HG02970 (cell line): ENCODE results near the gene DIS3L2.

Experiments
- ATAC-seq: cut with Tn5 transposase; IDR thresholded peaks from one replicate; pipeline ENCODE4 v1.9.1; 2021; ENCODE audit warnings: mild to moderate bottlenecking, moderate library complexity, moderate number of reproducible peaks; ENCODE audit not compliant: unreplicated experiment, low FRiP score

DIS3L2 gene

DNA sequence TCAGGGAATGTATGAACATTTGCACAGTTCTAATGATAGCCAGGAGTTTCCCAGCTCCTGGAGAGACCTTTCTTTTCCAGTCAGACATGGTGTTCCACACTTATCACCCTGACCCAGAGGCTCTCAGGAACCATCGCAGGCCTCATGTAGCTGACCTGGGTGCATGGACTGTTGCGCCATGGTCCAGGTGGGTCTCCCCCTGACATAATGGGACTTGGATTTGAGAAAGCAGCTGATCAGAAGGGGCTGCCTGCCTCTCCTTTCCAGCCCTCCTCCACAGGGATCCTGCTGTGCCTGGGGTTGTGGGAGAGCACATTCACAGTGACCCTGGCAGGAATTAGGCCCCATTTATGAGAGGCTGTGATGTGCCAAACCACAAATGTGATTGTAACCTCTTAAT is 283.6 kb downstream of the DIS3L2 start:
- no peak for ATAC-seq

DNA sequence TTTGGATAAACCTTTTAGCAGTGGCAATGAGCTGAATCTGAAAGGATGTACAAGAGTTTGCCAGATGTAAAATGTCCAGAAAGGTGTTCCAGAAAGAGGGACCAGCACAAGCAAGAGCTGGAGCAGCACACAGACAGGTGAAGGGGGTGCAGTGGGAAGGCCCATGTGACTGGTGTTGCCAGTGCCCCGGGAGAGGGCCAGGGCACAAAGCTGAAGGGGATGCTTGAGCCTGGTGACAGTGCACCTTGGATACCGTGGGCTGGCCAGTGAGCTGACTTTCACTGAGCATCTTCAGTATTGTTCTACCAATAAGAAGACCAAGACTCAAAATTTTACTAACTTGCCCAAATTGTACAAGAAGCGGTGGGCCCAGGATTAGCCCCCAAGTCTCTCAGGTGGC is 284.7 kb downstream of the DIS3L2 start:
- no peak for ATAC-seq

DNA sequence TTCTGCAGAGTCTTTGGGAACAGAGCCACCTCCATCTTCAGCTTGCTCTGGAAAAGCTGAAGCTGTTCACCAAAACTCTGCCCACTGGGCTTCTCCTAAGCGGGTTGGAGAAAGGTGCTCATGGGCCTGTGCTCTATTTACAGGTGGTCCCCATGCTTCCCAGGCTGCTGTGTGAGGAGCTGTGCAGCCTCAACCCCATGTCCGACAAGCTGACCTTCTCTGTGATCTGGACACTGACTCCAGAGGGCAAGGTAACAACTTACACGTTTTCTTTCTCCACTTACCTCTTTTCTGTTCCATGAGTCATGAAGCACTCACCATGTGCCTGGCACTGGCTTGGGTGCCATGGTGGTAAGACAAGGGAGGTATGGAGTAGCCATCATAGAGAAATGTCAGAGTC is 287.6 kb downstream of the DIS3L2 start:
- no peak for ATAC-seq

DNA sequence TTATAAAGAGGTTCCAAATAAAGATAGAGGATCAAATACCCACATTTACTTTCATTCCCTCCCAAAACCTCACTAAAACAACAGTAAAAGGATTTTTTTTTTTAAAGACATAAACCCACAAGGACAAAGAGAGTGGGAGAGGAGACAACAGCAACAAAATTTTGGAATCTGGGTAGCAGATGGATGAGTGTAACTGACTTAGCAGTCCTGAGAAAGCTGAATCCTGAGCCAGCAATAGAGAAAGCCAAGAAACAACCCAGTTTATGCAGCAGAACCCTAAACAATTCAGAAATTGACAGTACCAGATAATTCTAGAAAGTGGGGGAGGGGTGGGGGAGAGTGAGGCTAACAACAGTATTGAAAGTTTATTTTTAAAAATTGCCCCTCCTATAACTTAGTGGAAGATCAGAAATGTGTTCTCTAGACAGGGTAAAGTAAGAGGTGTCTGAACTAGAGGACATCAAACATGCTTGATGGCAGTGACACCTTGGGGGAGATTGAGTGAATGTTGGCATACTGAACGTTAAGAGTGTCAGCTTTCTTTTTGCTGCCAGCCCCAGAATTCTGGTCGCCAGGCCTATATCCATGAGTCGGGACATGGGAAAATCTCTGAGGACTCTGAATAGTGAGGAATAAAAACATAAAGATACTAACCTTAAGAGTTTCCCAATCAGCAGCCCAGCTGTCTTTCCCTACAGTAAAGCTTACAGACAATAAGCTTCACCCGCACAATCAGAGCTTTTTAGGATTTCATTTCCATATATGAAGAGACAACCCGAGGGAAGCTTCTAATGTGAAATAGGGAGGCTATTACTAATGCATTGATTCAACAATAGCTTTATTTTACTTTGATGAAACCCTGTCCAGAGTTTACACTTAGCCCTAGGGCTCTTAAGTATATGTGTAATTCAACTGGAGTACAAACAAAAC is 289.0 kb downstream of the DIS3L2 start:
- ATAC-seq, result no peak

DNA sequence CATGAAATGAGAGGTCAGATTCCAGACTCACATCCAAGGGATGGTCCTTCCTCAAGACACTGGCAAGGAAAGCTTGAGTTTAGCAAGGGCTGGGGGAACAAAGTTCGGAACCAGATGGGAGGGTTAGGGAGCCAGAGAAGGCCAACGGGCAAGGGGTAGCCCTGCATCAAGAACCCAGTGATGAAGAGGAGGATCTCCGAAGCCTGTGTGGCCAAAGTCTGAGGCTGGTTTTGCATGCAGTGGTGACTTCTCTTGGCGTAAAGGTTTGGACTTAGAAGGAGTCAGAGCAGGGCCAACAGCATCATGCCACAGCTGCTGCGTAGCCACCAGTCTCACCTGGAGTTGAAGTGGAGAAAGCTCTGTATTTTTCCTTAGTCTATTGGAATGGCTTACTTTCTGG is 293.5 kb downstream of the DIS3L2 start:
- ATAC-seq, result no peak

DNA sequence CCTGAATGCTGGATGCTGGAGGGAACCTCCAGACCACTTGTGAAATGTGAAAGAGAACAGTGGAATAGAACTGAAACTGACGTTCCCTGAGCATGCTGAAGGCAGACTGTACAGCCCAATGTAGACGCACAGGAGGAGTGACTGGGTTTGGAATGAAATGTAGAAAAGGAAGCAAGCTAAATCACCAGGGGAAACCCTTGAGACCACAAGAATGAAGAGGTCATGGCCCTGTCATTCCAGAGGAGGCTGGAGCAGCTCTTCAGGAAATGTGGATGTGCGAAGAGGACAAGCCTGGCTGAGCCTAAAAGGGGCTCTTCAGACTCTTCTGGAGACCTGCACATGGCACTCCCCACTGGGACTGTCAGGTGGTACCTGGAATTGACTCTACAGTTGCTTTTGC is 298.6 kb downstream of the DIS3L2 start:
- no peak for ATAC-seq

DNA sequence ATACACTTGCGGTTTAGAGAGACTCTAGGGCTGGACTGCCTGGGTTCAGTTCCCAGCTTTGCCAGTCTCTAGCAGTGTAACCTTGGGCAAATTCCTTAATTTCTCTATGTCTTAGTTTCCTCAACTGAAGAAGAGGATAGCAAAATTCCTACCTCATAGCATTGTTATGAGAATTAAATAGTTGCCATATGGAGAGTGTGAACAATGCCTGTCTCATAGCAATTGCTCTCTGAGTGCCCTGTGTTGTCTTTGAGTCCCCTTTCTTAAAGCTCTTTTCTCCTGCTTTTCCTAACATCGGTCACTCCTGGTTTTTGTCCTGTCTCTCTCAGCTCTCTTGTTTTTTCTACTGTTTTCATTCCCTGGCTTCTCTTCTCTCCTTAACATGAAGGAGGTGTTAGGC is 300.3 kb downstream of the DIS3L2 start:
- ATAC-seq, result no peak

DNA sequence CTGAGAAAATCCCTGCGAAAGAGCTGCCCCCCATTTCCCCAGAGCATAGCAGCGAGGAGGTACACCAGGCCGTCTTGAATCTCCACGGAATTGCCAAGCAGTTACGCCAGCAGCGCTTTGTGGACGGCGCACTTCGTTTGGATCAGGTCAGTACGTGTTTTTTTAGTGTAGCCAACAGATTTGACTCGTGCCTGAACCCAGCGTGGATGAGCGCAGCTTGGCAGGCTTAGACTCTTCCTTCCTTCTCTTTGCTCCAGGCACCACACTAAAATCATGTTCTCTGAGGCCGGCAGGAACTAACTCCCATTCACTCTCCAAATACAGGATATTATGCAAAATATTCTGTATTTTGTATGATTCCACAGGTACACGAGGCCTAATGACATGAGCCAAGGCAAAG is 301.8 kb downstream of the DIS3L2 start:
- ATAC-seq, result no peak

DNA sequence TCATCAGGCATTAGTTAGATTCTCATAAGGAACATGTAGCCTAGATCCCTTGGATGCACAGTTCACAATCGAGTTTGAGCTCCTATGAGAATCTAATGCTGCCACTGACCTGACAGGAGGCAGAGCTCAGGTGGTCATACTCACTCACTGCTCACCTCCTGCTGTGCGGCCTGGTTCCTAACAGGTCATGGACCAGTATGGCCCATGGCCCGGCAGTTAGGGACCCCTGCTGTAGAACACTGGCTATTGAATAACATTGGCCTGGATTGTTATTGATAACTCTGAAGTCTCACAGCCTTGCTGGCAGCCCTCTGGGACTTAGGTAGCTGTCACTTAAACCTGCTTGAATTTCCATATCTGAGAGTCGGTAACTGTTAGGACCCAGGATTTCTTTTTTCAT is 302.6 kb downstream of the DIS3L2 start:
- no peak for ATAC-seq

DNA sequence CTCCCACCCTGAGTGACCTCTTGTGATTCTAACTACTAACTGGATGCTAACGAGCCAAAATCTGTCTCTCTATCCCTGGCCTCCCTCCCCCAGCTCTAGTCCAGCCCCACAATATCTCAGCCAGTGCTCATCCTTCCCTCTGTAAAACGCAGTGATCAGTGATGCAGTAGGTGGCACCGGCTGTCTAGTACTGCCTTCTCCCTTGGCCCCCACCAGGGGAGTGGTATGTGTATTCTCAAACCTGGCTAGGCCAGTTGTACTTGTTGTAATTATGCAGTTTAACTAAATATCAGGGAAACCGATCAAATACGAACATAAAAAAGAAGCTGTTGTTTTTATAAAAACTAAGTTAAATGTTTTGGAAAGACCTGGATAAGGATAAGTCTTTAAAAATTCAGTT is 303.8 kb downstream of the DIS3L2 start:
- no peak for ATAC-seq

DNA sequence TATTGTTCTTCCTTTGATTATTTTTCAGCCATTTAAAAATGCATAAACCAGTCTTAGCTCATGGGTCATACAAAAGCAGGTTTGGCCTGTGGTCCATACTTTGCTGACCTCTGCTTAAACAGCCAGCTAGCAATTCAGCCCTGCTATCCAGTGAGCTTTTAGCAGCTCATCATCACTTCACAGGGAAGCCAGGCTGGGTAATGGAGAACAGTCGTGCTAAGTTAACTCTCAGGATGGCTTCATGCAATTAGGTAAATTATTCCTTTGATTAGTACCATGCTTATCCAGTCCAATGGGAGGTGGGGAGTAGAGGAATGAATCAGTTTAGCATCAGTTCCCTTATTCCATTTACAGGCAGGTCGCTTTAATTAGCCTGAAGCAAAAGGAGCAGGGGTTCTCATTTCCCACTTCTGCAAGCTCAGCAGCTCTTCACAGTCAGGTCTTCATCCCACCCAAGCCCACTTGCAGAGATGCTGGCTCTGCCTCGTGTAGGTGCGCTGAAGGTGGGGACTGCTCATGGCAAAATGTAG is 307.2 kb downstream of the DIS3L2 start:
- ATAC-seq, result no peak

DNA sequence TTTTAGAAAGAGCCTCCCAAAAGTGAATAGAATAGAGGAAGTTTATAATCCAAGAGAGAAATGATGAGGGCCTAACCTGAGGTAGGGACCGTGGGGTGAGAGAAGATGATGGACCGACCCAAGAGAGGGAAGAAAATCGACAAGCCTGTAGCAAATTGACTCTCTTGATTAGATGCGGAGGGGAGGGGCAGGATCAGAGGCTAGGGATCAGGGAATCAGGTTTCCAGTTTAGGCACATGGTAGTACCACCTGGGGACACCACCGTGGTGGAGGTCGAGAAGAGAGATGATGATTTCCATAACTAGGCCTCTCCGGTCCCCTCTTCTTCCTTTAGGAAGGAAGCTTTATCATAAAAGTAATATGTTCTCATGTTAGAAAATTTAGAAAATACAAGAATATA is 308.4 kb downstream of the DIS3L2 start:
- ATAC-seq, result no peak

DNA sequence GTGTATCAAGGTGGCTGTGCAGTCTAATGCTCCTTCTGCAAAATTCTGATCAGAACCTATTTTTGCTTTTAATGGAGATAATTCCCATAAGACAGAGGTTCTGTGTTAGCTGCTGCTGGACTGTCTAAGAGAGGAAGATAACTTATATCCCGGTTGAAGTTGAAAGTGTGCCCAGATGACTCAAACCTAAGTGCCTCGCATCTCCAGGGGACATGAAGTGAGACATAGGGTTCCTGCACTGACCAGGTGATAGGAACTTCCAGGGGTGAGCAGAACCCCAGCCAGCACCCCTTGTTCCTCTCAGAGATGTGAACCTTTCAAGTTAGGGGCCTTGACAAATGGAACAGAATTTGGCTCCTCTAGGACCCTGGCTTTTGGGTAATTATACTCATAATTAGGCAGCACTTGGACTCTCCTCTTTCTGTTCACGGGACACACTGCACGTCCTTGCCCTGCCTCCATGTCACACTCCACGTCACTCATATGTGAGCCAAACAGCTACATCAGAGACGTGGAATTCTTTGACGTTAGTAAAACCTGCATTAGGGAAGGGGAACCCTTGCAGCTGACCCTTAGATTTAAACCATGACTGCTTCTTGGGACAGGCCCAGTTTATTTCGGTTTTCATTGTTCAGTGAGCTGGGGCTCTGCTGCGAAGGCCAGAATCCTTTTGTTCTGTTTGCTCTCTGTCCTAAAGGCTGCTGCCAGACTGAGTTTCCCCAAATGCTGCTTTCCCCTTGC is 312.6 kb downstream of the DIS3L2 start:
- ATAC-seq, result no peak

DNA sequence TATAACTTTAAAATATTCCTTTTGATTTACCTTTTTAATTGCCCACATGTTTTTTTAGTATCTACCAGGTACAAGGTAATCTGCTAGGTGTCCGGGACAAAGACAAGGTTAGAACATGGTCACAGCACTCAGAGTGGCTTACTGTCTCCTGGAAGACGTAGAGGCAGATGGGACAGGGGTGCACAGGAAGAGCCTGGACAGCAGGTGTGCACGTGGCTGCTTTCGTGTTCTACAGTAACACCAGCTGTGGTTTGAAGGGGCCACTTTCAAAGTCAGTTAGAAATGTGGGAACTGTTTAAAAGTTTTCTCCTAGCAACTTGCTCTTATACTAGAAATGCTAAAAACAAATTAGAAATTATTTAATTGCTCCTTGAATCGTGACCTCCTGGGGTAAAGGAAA is 314.2 kb downstream of the DIS3L2 start:
- ATAC-seq, result no peak

DNA sequence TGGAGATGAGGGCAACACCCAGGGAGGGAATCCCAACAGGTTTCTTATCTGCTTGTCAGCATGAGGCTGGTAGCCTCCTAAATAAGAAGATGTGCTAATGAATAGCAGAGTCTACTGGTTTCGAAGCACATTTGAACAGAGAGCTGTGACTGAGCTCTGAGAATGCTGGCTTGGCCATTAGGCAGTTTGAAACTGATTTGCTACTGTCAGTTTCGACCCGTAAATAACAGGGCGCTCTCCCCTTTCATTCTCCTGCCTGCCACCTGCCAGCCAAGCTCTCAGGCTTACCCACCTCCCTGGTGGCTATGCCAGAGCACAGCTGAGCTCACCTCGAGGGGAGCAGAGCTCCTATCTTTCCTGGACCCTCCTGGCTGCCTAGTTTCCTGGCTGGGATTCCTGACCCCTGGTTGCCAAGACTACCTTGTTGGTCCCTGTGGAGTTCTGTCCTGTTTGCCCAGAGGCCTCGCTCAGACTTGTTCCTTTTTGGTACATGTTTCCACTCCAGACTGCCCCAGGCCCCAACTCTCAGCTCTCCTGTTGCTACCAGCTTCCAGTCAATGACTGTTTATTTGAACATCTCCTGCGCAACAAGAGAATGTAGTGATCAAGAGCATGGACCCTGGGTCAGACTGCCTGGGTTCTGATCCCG is 314.7 kb downstream of the DIS3L2 start:
- no peak for ATAC-seq

DNA sequence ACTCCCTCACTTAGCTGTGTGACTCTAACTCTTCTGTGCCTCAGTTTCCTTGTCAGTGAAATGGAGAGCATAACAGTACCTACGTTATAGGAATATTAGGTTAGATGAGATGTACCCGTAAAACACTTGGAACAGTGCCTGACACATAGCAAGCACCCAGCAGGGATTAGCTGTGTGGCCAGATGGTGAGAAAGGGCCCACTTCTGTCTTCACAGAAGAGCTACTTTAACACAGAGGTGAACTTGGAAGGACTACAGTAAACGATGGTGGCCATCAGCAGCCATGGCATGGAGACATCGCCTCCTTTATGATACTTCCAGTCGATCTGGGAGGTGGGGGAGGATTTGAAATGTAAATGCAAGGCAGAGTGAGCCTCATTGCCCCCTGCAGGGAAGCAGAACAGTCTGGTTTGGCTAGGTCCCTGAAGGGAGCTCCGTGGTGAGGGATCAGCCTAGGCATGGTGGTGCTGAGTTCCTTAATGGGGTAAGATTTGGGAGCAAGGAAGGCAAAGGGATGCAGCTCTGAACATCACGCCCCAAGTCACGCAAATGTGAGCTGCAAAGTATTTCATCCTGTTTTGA is 315.3 kb downstream of the DIS3L2 start:
- ATAC-seq, result no peak

DNA sequence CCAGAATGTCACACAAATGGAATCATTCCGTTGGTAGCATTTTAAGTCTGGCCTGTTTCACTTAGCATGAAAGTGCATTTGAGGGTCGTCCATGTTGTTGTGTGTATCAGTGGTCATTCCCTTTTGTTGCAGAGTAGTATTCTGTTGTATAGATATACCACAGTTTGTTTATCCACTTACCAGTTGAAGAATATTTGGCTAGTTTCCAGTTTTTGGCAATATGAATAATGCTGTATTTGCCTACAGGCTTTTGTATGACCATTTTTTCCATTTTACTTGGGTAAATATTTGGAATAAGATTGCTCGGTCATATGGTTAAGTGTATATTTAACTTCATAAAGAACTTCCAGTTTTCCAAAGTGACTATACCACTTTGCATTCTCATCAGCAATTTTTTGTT is 317.0 kb downstream of the DIS3L2 start:
- ATAC-seq, result no peak

DNA sequence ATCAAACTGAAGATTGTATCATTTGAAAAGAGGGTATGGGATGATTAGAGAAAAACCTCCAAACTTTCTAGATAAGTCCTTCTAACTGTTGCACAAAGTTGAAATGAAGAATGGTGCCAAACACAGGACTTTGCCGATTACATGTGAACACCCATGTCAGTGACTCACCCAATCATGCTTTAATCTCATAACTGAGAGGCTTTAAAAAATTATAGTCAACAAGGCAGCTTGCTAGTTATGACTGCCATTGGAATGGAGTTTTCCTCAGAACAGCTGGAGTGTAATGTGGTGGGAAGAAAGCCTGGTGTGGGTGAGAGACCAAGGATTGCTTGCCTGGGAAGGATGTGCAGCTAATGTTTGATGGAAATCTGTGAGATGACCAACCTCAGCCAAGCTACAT is 318.8 kb downstream of the DIS3L2 start:
- ATAC-seq, result no peak

DNA sequence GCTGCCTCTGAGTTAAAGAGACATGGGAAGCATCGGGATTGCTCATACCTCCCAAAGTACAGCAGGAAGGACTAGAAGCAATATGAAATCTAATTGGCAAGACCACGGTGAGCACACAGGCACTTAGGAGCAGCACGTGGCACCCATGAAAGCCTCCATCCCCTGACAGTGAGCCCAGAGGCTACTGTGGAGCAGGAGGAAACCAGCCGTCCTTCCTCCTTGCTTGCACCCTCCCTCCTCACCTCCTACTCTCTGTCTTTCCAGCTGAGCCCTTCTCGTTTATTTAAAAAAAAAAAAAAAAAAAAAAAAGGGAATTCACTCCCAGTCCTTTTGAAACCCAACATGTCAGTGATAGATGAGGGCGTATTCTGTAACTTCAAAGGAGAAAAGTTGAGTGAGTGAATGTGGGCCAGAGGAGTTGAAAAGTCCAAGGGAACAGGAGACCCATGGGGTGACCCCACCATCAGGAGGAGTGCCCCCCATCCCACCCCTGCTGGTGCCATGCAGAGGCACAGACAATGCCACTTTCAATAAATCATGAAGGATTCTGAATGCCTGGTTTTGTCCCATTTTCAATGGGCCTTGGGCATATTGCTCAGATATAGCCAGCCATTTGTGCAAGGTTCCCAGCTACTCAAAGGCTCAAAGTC is 320.5 kb downstream of the DIS3L2 start:
- no peak for ATAC-seq

DNA sequence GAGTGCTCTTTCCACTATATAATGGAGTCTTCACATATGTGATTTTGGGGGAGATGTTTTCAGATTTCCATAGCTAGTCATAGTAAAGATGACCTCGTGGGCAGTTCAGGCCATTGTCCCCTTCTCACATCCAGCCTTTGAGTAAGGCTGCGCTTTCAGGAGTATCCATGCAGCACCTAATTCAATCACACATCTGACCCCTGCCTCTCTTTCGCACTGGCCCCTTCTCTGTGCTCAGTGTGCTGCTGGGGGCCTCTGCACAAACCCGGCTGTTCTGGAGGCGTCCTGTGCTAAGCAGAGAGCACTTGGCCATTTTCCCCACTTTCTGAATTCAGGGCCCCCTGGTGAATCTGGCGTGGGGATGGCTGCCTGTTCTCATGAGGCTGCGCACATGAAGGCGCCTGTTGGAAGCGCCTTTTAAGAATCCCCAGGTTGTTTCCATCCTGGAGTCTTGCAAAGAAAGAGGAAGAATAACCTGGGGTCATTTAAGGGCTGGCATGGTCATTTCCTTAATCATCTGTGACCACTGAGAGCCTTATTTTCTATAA is 321.1 kb downstream of the DIS3L2 start:
- ATAC-seq, result no peak
